GM19043 (cell line): Measurements from ENCODE around the gene RGS14.

Experiments used
- ATAC-seq: cut with Tn5 transposase; IDR thresholded peaks from one replicate; pipeline ENCODE4 v1.9.1; 2021; ENCODE audit warnings: low read depth; ENCODE audit not compliant: unreplicated experiment

Gene RGS14, protein sequence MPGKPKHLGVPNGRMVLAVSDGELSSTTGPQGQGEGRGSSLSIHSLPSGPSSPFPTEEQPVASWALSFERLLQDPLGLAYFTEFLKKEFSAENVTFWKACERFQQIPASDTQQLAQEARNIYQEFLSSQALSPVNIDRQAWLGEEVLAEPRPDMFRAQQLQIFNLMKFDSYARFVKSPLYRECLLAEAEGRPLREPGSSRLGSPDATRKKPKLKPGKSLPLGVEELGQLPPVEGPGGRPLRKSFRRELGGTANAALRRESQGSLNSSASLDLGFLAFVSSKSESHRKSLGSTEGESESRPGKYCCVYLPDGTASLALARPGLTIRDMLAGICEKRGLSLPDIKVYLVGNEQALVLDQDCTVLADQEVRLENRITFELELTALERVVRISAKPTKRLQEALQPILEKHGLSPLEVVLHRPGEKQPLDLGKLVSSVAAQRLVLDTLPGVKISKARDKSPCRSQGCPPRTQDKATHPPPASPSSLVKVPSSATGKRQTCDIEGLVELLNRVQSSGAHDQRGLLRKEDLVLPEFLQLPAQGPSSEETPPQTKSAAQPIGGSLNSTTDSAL

DNA sequence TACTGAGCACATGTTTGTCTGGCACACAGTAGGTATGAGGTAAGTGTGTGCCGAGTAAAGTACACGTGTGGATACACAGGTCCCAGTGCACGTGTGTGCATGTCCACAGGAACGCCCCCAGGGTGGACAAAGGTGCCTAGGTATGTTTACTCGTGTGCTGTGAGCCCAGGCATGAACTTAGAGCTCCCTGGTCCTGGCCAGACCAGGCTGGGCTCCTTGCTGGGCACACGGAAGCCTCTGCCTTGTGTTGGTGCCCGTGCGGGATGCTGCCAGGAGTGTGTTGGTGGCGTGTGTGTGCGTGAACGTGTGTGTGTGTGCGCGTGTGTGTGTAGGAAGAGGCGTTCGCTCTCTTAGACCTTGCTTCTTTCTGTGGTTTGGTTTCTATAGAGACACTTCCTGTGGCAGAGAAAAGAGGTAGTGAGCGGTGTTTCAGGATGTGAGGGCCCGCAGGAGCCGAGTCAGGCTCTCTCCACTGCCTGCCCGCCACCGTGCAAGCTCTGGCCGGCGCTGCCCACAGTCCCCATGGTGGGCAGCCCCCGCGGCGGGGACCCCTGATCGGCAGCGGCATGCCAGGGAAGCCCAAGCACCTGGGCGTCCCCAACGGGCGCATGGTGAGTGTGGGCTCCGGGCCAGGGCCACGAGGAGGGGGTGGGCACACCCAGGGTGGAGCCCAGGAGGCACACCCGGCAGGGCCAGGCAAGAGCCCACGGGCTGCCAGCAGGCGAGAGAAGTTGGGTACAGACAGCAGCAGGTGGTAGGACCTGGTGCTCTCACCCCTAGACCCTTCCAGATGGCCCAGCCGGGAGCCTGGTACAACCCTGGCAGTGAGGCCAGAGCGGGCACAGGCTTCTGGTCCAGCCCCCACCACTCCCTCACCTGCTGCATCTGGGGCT, at the start of gene RGS14:
RGS14 (plus strand) TSS at position 466 of the 893 bp plus-strand sequence; CDS start at position 567, 101 bp downstream.
- peak; percentile 93 for ATAC-seq

DNA sequence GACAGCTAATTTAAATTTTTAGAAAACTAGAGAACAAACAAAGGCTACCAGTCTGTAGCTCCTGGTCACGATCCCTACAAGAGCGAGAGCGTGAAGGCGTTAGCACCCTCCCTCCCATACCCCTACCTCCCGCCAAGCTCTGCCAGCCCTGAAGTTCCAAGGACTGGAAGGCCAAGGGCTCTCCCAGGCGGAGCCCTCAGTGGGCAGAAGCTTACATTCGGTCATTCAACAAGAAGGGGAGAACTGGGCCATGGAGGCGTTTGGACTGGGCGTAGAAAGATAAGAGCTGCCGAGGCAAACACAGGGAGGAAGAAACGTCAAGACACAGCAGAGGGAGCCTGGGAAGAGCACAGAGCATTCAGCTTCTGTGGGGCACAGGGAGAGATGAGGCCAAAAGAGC, 49.0 kb upstream of the RGS14 start:
- no peak for ATAC-seq

DNA sequence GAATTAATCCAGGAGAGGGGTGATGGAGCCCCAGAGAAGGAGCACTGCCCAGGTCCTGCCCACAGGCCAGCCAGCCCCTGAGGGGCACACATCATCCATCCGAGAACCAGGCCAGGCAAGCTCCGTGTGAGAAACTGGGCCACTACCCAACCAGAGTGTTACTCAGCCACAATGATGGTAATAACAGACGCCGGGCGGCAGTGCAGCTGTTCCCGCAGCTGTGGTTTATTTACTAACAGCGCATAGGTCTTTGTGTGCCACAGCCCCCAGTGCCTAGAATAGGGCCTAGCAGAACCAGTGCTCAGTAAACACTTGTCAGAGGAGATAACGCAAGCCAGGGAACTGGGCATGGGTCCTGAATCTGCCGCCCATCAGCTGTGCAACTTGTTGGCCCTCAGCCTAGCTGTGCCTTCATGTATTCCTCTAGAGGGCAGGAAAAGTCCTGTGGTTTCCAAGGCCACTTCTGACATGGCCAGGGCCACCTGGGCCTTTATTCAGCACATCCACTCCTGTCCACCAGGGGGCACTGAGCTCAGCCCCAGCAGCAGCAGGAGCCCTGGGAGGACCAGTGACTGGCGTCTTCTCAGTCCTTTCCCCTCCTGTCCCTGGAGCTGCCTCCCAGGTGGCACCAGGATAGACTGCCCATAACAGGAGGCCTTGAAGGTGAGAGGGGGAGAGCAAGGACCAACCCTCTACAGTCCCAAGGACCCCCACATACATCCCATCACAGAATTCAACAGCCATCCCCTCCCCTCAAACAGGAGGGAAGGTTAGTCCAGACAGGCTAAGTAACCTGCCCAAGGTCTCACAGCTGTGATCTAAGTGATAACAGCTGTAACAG, 48.2 kb upstream of the RGS14 start:
- no peak for ATAC-seq

DNA sequence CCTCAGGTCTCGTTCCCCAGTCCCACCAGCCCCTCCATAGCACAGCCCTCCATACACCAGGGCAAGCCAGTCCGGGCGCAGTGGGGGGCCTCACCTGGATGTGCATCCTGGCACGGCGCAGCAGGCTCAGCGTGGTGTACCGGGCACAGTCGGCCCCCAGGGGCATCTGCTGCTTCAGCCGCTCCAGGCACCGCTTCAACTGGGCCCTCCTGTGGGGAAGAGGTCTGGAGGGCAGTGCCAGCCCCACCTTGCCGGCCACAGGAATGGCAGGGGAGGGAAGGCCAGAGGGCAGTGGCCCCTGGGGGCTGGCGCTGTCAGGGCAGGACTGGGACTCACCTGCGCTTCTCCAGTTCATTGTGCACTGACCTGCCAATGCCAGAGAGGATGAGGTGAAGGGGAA, 47.4 kb upstream of the RGS14 start:
- no peak for ATAC-seq

DNA sequence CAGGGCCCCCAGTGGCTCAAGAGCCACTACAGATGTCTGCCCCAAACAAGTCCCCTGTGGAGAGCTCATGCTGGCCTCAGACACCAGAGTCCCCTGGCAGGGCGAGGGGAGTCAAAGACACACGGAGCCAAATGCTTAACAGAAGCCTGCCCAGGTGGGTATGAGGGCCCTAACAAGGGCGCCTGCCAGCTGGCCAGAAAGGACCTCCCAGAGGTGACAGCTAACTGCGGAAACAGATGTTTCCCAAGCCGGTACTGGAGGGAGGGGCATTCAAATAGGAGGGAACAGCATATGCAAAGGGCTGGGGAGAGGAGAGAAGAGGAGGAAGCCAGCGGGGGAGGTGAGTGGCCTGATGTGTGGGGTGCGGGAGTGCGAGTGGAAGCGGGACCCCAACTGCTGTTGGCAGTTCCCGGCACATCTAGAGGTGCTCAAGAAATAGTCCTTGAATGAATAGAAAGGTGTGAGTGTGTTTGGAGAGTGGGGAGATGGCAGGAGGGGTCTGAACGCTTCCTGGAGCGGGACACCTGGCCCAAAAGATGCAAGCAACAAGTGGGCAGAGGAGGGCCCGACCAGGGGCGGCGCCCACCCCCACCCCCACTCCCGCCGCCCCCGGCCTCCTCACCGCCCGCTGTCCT, 46.9 kb upstream of the RGS14 start:
- ATAC-seq = peak; percentile 37

DNA sequence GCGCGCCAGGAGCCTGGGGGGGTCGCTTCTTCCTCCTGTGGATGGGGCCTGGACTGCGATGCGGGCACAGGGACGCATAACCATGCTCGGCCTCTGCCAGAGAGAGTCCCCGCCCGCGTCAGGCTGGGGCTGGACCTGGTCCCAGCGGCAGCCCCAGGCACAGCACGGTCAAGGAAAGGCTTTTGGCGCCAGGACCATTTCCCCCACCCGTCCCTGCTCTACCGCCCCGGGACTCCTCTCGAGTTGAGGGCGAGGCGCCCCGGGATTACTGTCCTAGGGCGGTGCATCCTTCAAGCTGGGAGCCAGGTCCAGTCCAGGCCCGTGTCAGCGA, 46.4 kb upstream of the RGS14 start:
- ATAC-seq = no peak

DNA sequence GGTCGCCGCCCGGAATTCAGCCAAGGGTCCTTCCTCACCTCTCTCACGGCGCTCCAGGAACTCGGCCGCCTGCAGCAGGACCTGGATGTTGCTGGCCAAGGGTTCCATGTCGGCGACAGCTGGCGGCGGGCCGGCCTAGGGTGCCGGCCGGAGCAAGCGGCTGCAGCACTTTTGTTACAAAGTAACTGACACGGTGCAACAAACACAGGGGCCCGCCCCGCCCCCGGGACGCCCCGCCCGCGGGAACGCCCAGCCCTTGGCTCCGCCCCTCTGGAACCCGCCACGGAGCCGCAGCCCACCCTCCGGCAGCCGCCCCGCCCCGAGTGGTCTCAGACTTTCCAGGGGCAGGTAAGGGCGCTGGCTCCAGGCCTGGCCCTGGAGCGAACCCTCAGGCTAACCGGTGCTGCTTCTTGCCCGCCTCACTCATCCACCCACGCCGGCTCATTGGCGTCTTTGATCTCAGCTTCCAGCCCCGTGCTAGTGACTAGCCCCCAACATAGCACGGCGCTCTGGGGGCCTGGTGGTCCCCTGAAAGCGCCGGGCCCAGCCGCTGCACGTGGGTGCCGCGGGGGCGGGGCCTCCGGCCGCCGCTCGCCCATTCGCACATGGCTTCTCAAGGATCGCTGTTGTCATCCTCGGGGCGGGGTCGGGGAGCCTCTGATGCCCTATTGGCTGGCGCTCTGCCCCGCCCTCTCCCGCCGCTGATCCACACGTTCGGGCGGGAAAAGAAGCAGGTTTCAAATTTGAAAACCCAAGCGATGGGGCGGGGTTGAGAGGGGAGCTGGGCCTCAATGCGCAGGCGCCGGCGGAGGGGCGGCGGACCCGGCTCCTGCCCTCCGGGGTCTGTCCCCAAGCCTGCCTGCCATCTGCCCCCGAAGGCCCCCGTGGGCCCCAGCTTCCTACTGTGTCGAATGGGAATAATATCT, 45.7 kb upstream of the RGS14 start, which contains the start of gene MXD3:
MXD3 (minus strand) TSS at position 176 of the 926 bp plus-strand sequence; CDS start at position 108, 68 bp downstream.
- peak; percentile 68 for ATAC-seq

DNA sequence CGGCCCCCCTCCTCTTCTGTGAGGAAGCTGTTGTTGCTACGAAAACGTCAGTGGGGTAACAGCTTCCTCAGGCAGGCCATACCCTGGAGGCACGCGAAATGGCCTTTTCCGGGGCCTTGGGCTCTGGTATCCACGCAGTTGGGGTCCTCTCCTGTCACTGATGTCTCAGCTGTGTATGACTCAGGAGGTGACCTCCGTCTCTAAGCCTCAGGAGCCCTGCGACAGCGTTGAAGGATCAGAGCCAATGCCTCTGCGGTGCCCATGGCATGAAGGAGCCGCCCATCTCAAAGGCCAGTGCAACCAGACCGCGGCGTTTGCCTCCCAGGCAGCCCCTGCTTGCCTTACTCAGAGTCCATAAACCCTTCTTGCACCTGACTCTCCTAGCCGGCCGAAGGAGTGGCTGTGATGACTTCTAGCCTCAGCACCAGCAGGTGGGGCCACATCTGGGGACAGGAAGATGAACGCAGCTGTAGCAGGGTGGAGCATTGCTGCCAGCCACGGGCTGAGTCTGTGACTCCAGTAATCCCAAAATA, 45.0 kb upstream of the RGS14 start:
- ATAC-seq = peak; percentile 13

DNA sequence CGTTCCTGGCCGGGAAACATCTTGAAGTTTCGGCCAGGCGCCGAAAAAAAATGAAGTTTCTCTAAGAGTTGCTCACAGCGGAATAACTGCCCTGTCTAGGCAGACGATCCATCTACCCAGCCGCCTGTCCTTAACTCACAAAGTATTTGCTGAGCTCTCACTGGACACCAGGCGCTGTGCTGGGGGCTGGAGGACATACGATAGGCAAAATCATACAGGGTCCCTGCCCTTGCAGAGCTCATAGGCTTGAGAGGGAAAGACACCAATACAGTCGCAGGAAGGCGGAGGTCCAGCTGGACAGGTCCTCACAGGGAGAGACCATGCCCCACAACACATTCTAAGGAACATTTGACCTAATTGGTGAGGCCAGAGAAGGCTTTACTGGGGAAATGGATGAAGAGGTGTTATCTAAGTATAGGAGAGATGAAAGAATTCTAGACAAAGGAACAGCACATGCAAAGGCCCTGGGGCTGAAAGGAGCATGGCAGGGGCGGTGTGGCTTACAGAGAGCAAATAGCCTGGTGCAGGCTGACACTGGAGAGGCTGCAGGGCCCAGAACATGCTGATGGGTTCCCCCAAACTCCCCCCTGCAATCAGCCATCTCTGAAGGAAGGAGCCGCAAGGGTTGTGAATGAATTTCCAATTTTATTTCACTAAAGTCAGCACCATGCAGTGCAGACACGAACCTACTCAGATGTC, 44.0 kb upstream of the RGS14 start:
- no peak for ATAC-seq

DNA sequence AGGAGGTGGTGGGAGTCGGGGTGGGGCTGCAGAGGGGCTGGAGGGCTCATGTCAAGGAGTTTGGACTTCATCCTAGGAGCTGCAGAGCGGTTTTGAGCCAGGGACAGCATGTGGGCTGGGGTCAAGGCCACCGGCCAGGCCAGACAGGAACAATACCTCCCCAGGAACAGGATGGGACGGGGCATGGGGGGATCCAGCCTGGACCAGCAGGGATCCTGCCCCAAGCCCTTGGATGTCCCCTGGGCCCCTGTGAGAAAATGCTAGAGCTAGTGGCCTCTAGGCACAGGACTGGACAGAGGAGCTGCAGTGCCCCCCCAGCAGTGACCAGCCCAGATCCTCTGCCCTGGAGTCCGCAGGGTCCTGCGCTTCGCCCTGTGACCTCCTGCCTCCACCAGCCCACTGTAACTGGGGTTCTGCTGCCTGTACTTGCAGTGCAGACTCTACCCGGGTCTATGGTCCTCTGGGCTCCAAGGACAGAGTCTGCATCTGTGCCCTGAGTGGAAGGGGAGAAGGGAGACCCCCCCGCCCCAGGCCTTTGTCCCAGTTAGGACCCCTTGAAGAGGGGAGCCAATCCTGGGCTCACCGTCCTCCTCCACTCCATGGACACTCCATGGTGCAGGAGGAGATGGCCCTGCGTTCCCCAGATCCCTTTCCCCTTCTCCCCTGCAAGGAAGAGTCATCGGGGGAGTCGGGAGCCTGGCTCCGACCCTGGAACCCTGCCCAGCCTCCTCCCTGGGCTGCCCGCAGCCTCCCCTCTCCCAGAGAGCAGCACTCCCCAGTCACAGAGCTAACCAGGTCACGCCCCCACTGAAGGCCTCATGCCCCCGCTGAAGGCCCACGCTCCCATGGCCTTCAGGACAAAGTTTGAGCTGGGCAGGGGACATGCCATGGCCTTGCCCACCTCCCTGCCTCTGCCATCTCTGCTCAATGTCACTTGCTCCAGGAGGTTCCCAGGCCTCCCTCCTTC, 43.1 kb upstream of the RGS14 start:
- no peak for ATAC-seq

DNA sequence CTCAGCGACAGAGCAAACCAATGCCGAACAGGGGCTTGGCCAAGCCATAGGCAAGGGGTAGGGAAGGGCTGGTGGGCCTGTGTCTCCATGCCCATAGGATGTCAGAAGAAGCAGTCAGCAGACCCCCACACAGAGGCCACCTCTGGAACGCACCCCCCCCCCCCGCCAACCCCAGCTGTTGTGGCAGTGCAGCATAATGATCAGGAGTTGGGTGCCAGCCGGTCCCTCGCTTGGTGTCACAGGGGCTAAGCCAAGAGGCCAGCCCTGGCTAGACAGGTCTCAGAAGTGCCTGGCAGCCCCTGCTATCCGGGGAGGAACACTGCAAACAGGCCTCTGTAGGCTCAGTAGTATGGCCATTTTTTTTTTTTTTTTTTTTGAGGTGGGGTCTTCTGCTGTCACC, 42.3 kb upstream of the RGS14 start:
- ATAC-seq = no peak

DNA sequence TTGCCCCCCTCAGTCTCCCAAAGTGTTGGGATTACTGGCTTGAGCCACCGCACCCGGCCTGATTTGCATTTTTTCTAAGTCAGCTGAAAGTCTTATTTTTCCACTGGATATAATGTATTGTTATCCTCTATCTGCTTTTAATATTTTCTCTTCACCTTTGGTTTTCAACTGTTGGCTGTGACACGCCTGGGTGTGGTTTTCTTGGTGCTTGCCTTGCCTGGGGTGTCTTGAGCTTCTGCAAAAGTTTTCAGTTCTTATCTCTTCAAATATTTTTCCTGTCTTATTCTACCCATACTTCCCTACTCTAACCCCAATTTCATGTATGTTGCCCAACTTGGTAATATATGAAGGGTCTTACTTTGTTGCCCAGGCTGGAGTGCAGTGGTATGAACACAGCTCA, 41.7 kb upstream of the RGS14 start:
- ATAC-seq = no peak

DNA sequence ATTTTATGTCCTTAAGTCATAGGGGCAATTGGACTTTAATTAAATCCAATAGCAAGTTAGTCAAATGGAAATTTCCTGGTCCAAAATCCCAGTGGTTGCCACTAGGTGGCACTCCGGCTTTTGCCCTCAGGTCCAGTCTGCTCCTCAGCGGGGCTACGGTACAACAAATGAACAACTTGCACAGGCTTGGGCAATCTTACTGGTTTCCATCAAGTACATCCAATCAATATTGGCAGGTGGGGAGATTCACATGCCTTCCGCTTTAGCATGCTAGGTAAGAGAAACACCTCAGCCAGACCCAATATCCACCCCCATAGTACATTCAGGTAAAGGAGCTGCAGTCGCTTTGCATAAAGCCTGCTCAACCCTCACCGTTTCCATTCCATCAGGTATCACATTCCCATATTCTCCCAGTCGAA, 39.8 kb upstream of the RGS14 start:
- no peak for ATAC-seq

DNA sequence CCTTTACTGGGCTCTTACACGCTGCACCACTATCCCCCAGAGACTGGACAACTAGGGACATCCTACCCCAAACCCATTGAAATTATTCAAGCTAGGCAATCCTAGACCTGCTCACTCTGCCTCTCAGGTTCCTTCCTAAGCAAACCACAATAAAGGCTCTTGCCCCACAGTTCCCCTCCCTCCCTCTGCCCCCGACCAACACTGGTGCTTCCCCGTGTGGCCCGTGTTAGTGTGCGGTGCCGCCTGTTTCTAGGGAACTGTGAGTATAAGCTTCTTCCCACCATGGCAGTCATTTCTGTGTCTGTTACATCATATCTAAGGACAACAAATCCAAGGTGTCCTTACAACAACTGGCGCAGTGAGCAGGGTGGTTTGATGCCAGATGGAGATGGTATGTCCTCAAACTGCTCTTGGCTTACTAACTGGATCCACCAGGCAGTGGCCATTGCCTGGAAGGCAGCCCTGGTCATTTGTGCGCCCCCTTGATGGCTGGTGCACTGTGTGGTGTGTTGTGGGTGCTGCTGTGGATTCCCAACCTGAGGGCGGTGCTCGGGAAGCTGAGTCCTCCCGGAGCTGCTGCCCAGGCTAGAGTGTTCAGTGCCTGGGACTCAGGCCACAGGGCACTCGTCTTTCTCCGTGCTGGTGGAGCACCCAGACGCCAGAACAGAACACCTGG, 37.7 kb upstream of the RGS14 start:
- no peak for ATAC-seq

DNA sequence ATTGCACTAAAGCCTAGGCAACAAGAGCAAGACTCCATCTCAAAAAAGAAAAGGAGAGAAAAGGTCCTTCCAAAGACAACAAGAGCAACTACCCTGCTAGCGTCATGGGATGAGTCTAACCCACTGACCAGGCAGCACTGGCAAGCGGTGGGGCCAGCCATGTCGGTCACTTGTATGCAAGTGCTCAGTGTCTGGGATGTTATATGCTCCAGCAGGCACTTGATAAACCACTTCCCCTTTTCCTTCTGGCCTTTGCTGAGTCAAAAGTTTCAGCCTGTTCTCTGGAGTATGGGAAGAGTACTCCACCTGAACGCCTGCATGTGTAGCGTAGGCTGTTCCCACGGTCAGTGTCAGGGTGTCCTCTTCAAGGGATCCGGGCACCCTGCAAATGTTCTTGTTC, 36.8 kb upstream of the RGS14 start:
- ATAC-seq = no peak

DNA sequence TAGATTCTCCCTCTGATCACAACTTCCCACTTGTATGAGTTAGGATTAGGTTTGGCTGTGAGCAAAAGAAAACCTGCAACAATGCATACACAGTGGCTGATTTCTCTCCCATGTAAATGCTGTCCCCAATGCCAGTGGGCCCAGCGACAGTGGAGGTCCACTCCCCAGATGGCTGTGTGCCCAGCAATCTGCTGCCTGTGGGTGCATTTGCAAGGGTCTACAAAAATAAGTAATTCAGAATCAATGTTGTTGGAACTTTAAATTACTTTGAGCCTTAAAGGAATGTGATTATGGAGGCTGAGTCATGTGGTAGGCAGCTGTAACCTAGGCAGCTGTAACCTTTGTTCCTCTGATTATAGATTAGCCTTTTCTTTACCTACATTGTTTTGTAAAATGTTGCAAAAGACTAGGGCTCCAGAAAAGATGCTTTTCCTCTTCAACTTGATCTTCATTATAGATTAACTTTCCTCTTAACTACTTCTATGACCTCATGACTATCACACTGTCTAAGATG, 31.8 kb upstream of the RGS14 start:
- no peak for ATAC-seq
